WTC11 (cell line): Measurements from ENCODE around the gene CLOCK. TPM values are rescaled to one million over a fixed set of nuclear protein-coding genes. Genes with fewer than 3 reads are reported as not detected.

Experiments
- ATAC-seq: fragments of 200-7000 bp; cut with Tn5 transposase; 2 replicates; pipeline ENCODE4 v1.10.0; 2021; ENCODE audit warnings: mild to moderate bottlenecking, moderate library complexity
- CTCF ChIA-PET: fragments of 300-600 bp; sonication (Branson Sonifier 250); formaldehyde crosslinking; loops from one replicate; lab custom pipeline; 2021; ENCODE audit warnings: antibody characterized with exemption; lab: Charles Lee
- POLR2A ChIA-PET: fragments of 350-600 bp; sonication (Branson Sonifier 250); formaldehyde crosslinking; loops from one replicate; lab custom pipeline; 2021; ENCODE audit warnings: antibody characterized with exemption; lab: Charles Lee
- DNase-seq: peaks from one replicate; pipeline ENCODE4 v3.0.0; 2021; ENCODE audit warnings: low spot score
- H3K27ac Mint-ChIP-seq: 2 replicates; pipeline ENCODE4 v1.8.0; 2021; ENCODE audit warnings: mixed read lengths
- H3K27me3 Mint-ChIP-seq: 2 replicates; pipeline ENCODE4 v1.8.0; 2021; ENCODE audit warnings: low read depth, mild to moderate bottlenecking, moderate library complexity, mixed read lengths
- H3K36me3 Mint-ChIP-seq: 2 replicates; pipeline ENCODE4 v1.8.0; 2021; ENCODE audit warnings: mixed read lengths
- H3K4me1 Mint-ChIP-seq: 2 replicates; pipeline ENCODE4 v1.8.0; 2022; ENCODE audit warnings: mixed read lengths
- H3K4me3 Mint-ChIP-seq: 2 replicates; pipeline ENCODE4 v1.8.0; 2021; ENCODE audit warnings: mild to moderate bottlenecking, moderate library complexity, mixed read lengths
- H3K9me3 Mint-ChIP-seq: 2 replicates; pipeline ENCODE4 v1.8.0; 2021; ENCODE audit warnings: mixed read lengths
- CREB1 ChIP-seq: sonication (generic); formaldehyde crosslinking; IDR thresholded peaks from 2 replicates; pipeline ENCODE4 v1.8.0; 2023; ENCODE audit warnings: mild to moderate bottlenecking, missing genetic modification reagents
- ELF4 ChIP-seq: sonication (generic); formaldehyde crosslinking; IDR thresholded peaks from 2 replicates; pipeline ENCODE4 v1.8.1; 2022; ENCODE audit warnings: low read depth, mild to moderate bottlenecking, moderate library complexity, missing genetic modification reagents
- ETV6 ChIP-seq: sonication (generic); formaldehyde crosslinking; IDR thresholded peaks from 2 replicates; pipeline ENCODE4 v1.8.1; 2022; ENCODE audit warnings: mild to moderate bottlenecking, missing genetic modification reagents
- FOXP1 ChIP-seq: sonication (generic); formaldehyde crosslinking; IDR thresholded peaks from 2 replicates; pipeline ENCODE4 v1.8.0; 2022; ENCODE audit warnings: missing genetic modification reagents, mild to moderate bottlenecking, moderate library complexity, borderline replicate concordance
- JAZF1 ChIP-seq: fragments of 250-450 bp; sonication (Bioruptor Pico); IDR thresholded peaks from 2 replicates; pipeline ENCODE4 v1.9.0; 2021; ENCODE audit warnings: moderate library complexity, mild to moderate bottlenecking, inconsistent platforms
- SMAD3 ChIP-seq: sonication (generic); formaldehyde crosslinking; IDR thresholded peaks from 2 replicates; pipeline ENCODE4 v1.8.0; 2022; ENCODE audit warnings: missing genetic modification reagents, mild to moderate bottlenecking, borderline replicate concordance
- TEAD4 ChIP-seq: sonication (generic); formaldehyde crosslinking; IDR thresholded peaks from 2 replicates; pipeline ENCODE4 v1.8.0; 2022; ENCODE audit warnings: mild to moderate bottlenecking, missing genetic modification reagents
- TP53 ChIP-seq: sonication (generic); formaldehyde crosslinking; IDR thresholded peaks from 2 replicates; pipeline ENCODE4 v1.8.1; 2023; ENCODE audit warnings: mild to moderate bottlenecking, missing genetic modification reagents
- ZNF138 ChIP-seq: sonication (generic); formaldehyde crosslinking; conservative IDR thresholded peaks from 2 replicates; pipeline ENCODE4 v1.8.1; 2022; ENCODE audit warnings: mild to moderate bottlenecking, moderate library complexity, missing genetic modification reagents
- ZNF219 ChIP-seq: sonication (generic); formaldehyde crosslinking; IDR thresholded peaks from 2 replicates; pipeline ENCODE4 v1.8.0; 2023; ENCODE audit warnings: missing genetic modification reagents, mild to moderate bottlenecking, borderline replicate concordance
- ZNF396 ChIP-seq: fragments of 250-450 bp; sonication (Bioruptor Pico); IDR thresholded peaks from 2 replicates; pipeline ENCODE4 v1.8.0; 2021; ENCODE audit warnings: mild to moderate bottlenecking, moderate library complexity, borderline replicate concordance
- total RNA-seq: library from RNA; stranded (reverse); gene quantifications from 3 replicates; pipeline ENCODE4 v1.2.3, GENCODE V29; 2021
- TF ChIP-seq, protein P1 (sequence below): sonication (generic); formaldehyde crosslinking; IDR thresholded peaks from 2 replicates; pipeline ENCODE4 v1.8.0; 2023; ENCODE audit warnings: missing genetic modification reagents, mild to moderate bottlenecking, borderline replicate concordance
- TF ChIP-seq, protein P2 (sequence below): sonication (generic); formaldehyde crosslinking; IDR thresholded peaks from 2 replicates; pipeline ENCODE4 v1.8.1; 2023; ENCODE audit warnings: mild to moderate bottlenecking, missing genetic modification reagents, borderline replicate concordance
- TF ChIP-seq, protein P3 (sequence below): sonication (generic); formaldehyde crosslinking; IDR thresholded peaks from 2 replicates; pipeline ENCODE4 v1.8.1; 2023; ENCODE audit warnings: mild to moderate bottlenecking, moderate library complexity, missing genetic modification reagents
- TF ChIP-seq, protein P4 (sequence below): fragments of 250-450 bp; sonication (Bioruptor Pico); IDR thresholded peaks from 2 replicates; pipeline ENCODE4 v1.9.0; 2021; ENCODE audit warnings: mild to moderate bottlenecking, borderline replicate concordance
- TF ChIP-seq, protein P5 (sequence below): sonication (generic); formaldehyde crosslinking; IDR thresholded peaks from 2 replicates; pipeline ENCODE4 v1.8.1; 2022; ENCODE audit warnings: missing genetic modification reagents, borderline replicate concordance

The CLOCK gene
- total RNA-seq, 1 experiment from 2014 or later: 18.6 TPM

DNA sequence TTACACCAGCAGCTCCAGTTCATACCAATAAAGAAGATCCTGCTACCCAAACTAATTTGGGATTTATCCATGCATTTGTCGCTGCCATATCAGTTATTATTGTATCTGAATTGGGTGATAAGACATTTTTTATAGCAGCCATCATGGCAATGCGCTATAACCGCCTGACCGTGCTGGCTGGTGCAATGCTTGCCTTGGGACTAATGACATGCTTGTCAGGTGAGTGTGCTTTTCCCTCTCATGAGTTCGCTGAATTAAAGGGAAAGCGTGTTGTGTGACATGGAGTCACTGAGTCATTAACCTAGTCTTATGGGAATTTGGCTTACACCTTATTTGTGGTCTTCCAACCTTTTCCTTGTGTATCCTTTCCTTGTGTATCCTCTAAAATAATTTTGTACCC lies 135.1 kb downstream of the CLOCK start:
- no peak for ATAC-seq
- Mint-ChIP-seq H3K27ac (peak overlapping the region; percentile 79), H3K4me1 (peaks cover 31% of the 10 kb centered on the region), H3K36me3 (peaks cover 19% of the 10 kb centered on the region), H3K4me3 (no peak overlapping the region), H3K27me3 (no peaks in the 10 kb centered on the region), H3K9me3 (0 out of 2 replicates have a peak, but pooled peaks cover under 1% of the 10 kb centered on the region)
- TF ChIP-seq ETV6 (CRISPR knock-in tag) (no peak), JAZF1 (no peak), ZNF396 (CRISPR knock-in tag) (no peak), CREB1 (CRISPR knock-in tag) (no peak), FOXP1 (no peak), TEAD4 (CRISPR knock-in tag) (no peak), ZNF219 (CRISPR knock-in tag) (no peak)
- TF ChIP-seq, protein P1, sequence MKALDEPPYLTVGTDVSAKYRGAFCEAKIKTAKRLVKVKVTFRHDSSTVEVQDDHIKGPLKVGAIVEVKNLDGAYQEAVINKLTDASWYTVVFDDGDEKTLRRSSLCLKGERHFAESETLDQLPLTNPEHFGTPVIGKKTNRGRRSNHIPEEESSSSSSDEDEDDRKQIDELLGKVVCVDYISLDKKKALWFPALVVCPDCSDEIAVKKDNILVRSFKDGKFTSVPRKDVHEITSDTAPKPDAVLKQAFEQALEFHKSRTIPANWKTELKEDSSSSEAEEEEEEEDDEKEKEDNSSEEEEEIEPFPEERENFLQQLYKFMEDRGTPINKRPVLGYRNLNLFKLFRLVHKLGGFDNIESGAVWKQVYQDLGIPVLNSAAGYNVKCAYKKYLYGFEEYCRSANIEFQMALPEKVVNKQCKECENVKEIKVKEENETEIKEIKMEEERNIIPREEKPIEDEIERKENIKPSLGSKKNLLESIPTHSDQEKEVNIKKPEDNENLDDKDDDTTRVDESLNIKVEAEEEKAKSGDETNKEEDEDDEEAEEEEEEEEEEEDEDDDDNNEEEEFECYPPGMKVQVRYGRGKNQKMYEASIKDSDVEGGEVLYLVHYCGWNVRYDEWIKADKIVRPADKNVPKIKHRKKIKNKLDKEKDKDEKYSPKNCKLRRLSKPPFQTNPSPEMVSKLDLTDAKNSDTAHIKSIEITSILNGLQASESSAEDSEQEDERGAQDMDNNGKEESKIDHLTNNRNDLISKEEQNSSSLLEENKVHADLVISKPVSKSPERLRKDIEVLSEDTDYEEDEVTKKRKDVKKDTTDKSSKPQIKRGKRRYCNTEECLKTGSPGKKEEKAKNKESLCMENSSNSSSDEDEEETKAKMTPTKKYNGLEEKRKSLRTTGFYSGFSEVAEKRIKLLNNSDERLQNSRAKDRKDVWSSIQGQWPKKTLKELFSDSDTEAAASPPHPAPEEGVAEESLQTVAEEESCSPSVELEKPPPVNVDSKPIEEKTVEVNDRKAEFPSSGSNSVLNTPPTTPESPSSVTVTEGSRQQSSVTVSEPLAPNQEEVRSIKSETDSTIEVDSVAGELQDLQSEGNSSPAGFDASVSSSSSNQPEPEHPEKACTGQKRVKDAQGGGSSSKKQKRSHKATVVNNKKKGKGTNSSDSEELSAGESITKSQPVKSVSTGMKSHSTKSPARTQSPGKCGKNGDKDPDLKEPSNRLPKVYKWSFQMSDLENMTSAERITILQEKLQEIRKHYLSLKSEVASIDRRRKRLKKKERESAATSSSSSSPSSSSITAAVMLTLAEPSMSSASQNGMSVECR (CRISPR knock-in tag): no peak
- TF ChIP-seq, protein P2, sequence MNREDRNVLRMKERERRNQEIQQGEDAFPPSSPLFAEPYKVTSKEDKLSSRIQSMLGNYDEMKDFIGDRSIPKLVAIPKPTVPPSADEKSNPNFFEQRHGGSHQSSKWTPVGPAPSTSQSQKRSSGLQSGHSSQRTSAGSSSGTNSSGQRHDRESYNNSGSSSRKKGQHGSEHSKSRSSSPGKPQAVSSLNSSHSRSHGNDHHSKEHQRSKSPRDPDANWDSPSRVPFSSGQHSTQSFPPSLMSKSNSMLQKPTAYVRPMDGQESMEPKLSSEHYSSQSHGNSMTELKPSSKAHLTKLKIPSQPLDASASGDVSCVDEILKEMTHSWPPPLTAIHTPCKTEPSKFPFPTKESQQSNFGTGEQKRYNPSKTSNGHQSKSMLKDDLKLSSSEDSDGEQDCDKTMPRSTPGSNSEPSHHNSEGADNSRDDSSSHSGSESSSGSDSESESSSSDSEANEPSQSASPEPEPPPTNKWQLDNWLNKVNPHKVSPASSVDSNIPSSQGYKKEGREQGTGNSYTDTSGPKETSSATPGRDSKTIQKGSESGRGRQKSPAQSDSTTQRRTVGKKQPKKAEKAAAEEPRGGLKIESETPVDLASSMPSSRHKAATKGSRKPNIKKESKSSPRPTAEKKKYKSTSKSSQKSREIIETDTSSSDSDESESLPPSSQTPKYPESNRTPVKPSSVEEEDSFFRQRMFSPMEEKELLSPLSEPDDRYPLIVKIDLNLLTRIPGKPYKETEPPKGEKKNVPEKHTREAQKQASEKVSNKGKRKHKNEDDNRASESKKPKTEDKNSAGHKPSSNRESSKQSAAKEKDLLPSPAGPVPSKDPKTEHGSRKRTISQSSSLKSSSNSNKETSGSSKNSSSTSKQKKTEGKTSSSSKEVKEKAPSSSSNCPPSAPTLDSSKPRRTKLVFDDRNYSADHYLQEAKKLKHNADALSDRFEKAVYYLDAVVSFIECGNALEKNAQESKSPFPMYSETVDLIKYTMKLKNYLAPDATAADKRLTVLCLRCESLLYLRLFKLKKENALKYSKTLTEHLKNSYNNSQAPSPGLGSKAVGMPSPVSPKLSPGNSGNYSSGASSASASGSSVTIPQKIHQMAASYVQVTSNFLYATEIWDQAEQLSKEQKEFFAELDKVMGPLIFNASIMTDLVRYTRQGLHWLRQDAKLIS (CRISPR knock-in tag): no peak
- TF ChIP-seq, protein P3, sequence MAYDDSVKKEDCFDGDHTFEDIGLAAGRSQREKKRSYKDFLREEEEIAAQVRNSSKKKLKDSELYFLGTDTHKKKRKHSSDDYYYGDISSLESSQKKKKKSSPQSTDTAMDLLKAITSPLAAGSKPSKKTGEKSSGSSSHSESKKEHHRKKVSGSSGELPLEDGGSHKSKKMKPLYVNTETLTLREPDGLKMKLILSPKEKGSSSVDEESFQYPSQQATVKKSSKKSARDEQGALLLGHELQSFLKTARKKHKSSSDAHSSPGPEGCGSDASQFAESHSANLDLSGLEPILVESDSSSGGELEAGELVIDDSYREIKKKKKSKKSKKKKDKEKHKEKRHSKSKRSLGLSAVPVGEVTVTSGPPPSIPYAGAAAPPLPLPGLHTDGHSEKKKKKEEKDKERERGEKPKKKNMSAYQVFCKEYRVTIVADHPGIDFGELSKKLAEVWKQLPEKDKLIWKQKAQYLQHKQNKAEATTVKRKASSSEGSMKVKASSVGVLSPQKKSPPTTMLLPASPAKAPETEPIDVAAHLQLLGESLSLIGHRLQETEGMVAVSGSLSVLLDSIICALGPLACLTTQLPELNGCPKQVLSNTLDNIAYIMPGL (CRISPR knock-in tag): no peak
- ChIA-PET CTCF (interaction anchor here (1.0 kb wide), 1 partner anchor 440 kb away, joined by 4 read pairs; no protein-coding TSS in a partner anchor), POLR2A (no interaction called here)
- no peak for DNase-seq

DNA sequence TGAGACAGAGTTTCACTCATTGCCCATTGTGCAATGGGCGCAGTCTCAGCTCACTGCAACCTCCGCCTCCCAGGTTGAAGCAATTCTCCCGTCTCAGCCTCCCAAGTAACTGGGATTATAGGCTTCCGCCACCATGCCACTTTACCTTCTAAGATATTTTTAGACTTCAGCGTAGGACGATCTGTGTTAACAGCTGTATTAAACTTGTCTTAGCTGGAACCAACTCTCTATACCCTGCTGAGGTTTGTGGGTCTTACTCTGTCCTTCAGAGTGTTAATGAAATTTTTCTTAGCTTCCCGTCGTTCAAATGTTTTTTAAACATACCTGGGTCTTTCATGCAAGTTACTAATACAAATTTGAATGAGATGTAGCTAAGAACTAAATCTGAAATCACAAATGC lies 136.3 kb downstream of the CLOCK start:
- peaks cover 35% of the 10 kb centered on the region for H3K4me1 Mint-ChIP-seq
- ChIA-PET POLR2A (no interaction called here), CTCF (interaction anchor here (1.0 to 1.3 kb wide), 3 partner anchors 65 to 439 kb away, joined by 3 to 4 read pairs (median 4); partner anchors contain the start of gene SRD5A3)
- H3K36me3 Mint-ChIP-seq: peaks cover 23% of the 10 kb centered on the region
- 0 out of 2 replicates have a peak, but pooled peaks cover 3% of the 10 kb centered on the region for H3K9me3 Mint-ChIP-seq
- H3K4me3 Mint-ChIP-seq: no peak overlapping the region
- H3K27ac Mint-ChIP-seq: peak overlapping the region; percentile 29; the same call in 1 of the 2 replicates
- no peak for DNase-seq
- TF ChIP-seq, protein P4, sequence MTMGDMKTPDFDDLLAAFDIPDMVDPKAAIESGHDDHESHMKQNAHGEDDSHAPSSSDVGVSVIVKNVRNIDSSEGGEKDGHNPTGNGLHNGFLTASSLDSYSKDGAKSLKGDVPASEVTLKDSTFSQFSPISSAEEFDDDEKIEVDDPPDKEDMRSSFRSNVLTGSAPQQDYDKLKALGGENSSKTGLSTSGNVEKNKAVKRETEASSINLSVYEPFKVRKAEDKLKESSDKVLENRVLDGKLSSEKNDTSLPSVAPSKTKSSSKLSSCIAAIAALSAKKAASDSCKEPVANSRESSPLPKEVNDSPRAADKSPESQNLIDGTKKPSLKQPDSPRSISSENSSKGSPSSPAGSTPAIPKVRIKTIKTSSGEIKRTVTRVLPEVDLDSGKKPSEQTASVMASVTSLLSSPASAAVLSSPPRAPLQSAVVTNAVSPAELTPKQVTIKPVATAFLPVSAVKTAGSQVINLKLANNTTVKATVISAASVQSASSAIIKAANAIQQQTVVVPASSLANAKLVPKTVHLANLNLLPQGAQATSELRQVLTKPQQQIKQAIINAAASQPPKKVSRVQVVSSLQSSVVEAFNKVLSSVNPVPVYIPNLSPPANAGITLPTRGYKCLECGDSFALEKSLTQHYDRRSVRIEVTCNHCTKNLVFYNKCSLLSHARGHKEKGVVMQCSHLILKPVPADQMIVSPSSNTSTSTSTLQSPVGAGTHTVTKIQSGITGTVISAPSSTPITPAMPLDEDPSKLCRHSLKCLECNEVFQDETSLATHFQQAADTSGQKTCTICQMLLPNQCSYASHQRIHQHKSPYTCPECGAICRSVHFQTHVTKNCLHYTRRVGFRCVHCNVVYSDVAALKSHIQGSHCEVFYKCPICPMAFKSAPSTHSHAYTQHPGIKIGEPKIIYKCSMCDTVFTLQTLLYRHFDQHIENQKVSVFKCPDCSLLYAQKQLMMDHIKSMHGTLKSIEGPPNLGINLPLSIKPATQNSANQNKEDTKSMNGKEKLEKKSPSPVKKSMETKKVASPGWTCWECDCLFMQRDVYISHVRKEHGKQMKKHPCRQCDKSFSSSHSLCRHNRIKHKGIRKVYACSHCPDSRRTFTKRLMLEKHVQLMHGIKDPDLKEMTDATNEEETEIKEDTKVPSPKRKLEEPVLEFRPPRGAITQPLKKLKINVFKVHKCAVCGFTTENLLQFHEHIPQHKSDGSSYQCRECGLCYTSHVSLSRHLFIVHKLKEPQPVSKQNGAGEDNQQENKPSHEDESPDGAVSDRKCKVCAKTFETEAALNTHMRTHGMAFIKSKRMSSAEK (CRISPR knock-in tag): no peak
- TF ChIP-seq TP53 (CRISPR knock-in tag) (no peak), FOXP1 (no peak), ZNF138 (no peak), SMAD3 (CRISPR knock-in tag) (no peak), ELF4 (CRISPR knock-in tag) (no peak)
- TF ChIP-seq, protein P5, sequence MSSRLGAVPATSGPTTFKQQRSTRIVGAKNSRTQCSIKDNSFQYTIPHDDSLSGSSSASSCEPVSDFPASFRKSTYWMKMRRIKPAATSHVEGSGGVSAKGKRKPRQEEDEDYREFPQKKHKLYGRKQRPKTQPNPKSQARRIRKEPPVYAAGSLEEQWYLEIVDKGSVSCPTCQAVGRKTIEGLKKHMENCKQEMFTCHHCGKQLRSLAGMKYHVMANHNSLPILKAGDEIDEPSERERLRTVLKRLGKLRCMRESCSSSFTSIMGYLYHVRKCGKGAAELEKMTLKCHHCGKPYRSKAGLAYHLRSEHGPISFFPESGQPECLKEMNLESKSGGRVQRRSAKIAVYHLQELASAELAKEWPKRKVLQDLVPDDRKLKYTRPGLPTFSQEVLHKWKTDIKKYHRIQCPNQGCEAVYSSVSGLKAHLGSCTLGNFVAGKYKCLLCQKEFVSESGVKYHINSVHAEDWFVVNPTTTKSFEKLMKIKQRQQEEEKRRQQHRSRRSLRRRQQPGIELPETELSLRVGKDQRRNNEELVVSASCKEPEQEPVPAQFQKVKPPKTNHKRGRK: no peak
- no peaks in the 10 kb centered on the region for H3K27me3 Mint-ChIP-seq
- no peak for ATAC-seq
